NCI-H2029 treated with DMSO at 0.1 percent for 48 hours (cell line): ENCODE measurements around the gene STAMBPL1.

Source experiments
- DNase-seq: peaks from one replicate; lab custom pipeline; 2025; lab: John Stamatoyannopoulos, UW

Gene STAMBPL1

GRCh38 chr10:88952647-88953111 lies 72.6 kb downstream of the STAMBPL1 start, which contains the start of gene ACTA2:
ACTA2 (minus strand) TSS chr10:88952773; CDS start chr10:88948930, 3,843 bp downstream.
- no peak for DNase-seq

- DNase-seq: no peak
Observed at GRCh38 chr10:88953662-88954061, 73.6 kb downstream of the STAMBPL1 start.

DNA sequence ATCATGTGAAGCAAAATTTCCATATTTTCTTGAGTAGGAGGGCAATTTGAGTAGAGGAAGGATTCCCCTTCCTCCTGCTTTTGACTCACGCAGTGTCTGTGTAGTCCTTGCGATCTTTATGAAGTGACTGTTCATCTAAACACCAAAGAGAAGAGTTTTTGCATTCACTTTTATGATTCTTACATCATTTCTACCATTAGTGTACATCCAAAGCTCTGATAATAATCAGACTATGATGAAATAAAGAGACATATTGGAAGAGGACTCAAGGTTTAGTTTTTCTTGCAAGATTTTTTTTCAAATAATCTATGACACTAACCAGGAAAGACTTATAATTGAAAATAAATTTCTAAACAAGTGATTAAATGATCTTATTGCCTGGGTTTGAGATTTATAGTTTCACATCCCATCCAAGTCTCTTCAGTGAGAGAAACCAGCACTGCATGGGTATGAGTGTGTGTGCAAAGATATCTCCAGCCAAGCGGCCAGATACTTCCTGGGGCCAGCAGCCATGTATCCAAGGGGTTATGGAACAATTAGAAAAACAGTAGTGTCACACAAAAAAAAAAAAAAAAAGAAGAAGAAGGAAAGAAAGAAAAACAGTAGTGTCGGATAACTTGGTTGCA lies 74.5 kb downstream of the STAMBPL1 start:
- no peak for DNase-seq

DNA sequence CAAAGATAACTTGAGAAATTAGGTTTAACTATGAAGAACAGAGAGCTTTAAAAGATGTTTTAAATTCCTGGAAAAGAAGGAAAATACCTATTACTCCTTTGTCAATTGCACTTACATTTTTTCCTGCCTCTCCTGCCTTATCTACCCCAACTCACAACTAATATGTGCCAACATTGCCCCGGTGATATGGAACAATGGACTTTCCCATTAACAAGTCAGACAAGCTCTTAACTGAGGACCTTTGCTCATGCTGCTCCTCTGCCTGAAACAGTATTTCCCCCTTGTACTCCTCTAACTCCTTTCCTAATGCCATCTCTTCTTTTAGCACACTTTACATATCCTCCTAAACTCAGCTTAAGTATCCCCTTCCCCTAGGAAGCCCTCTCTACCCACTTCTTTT lies 77.3 kb downstream of the STAMBPL1 start:
- no peak for DNase-seq

GRCh38 chr10:88958721-88959120 lies 78.7 kb downstream of the STAMBPL1 start:
- no peak for DNase-seq

DNA sequence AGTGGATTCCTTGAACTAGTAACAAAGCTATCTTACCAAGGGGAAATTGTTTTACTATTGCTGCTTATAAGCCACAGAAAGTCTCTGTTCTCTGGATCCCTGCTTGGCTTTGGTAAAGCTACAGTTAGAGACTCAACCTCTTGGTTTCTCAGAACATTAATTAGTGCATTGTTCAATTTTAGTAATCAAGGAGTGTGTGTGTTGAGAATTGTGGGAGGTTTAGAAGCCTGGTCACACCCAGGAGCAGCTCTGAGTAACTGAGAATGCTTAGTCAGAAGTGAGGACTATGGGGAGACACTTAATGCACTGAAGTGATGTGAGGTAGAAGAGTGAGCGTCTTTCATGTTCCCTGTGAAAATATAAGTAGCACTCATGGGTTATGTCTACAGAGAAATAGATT lies 80.8 kb downstream of the STAMBPL1 start:
- DNase-seq: no peak

- DNase-seq: no peak
Observed at GRCh38 chr10:88961266-88961665, 81.2 kb downstream of the STAMBPL1 start.

DNA sequence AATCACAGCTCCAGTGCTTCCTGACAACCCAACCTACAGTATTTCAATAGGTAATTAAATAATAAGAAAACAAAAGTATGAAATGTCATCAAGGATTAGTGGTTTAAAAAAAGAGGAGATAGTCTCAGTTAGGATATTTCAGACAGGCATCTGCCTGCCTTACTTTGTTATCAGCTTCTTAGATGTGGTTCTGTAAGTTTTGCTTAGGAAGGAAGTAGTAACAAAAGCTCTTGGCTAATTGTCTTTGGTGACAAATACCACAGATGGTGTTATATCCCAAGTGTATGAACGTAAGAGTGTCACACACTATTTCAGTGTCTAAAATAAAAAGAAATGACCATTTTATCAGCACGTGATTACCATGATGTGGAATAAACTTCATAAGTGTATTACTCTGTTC lies 82.3 kb downstream of the STAMBPL1 start:
- DNase-seq: no peak

DNA sequence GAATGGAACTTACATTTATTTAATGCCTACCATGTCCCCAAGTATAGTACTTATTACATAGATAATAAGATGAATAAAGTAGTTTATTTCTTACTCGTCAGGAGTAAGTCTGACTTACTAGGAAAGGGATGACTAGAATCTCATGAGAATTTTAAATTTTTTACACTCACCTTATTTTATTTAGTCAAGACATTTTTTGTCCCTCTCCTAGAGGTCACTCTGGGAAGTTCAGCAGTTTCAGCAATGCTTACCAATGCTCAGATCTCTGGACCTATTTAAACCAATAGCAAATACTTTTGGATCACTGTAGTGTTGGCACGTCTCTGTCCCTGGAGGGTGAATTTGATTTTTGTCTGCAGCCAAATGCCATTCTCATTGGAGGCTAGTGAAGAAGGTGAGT lies 83.3 kb downstream of the STAMBPL1 start:
- DNase-seq: no peak

- DNase-seq: no peak
Observed at GRCh38 chr10:88964360-88964759, 84.3 kb downstream of the STAMBPL1 start.

DNA sequence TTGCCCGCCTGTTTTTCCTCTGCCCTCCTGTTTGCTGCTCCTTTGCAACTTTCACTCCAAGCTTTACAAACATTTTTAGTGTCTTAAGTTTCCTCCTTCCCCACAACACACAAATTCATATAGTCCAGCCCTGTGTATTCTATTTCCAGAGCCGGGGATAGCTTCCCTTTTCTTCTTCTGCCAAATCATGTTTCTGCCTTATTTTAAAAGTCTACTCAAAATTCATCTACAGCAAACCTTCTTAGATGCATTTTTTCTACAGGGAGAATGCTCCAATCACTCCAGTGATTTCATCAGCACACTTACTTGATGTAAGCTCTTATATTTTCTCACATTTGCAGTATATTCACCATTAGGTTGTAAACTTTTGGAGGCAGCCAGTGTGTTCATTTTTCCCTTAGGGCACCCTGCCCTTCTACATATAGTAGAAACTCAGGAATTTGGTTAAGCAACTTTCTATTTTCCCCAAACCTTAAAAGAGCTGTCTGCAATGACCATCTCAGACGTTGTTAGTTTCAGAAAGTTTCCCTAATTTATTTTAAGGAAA lies 84.9 kb downstream of the STAMBPL1 start:
- no peak for DNase-seq

GRCh38 chr10:88966797-88967196 lies 86.8 kb downstream of the STAMBPL1 start:
- DNase-seq: no peak

- DNase-seq: no peak
Observed at GRCh38 chr10:88968391-88968790, 88.3 kb downstream of the STAMBPL1 start.

DNA sequence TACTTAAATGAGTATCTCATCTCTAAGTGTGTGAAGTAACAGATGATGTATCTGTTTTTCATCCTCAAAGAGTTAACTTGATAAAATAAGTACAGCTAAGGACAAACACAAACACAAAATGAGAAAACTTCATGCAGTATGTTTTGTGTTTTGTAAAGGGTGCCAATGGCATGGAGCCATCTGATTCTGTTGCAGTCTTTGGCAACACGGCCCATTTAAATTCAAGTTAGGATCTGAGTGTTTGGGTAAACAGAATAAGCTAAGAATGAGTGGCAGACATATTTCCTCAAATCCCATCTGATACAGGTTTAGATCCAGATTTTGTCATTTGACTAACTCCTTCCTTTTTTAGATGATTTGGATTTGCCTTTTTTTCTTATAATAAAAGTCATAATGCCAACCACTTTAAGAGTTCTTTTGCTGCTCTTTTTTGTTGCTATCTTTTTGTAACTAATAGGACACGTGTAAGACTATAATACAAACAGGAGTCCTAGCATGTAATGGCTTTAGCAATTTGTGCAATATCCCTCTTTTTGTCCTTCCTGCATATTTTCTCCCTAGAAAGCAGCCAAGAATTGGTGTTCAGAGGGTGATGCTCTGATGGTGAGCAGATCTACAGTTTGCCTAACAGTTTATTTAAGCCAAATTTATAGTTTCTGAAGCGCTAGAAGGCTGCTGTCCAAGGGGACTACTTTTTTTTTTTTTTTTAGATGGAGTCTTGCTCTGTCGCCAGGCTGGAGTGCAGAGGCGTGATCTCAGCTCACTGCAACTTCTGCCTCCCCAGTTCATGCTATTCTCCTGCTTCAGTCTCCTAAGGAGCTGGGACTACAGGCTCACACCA lies 91.4 kb downstream of the STAMBPL1 start:
- no peak for DNase-seq
